GM10266 (cell line): ENCODE measurements around the gene POU2F1.

Source experiments
- DNase-seq: peaks from one replicate; pipeline ENCODE4 v3.0.0; 2012; ENCODE audit errors: extremely low spot score
- CTCF ChIP-seq: IDR thresholded peaks from 2 replicates; pipeline ENCODE4 v1.5.1; 2012; ENCODE audit warnings: mild to moderate bottlenecking, low read depth; ENCODE audit not compliant: control insufficient read depth, insufficient read depth; ENCODE audit errors: missing control alignments

POU2F1 gene

GRCh38 chr1:167375949-167376348 is 155.3 kb downstream of the POU2F1 start:
- no peak for DNase-seq
- no peak for TF ChIP-seq CTCF

DNA sequence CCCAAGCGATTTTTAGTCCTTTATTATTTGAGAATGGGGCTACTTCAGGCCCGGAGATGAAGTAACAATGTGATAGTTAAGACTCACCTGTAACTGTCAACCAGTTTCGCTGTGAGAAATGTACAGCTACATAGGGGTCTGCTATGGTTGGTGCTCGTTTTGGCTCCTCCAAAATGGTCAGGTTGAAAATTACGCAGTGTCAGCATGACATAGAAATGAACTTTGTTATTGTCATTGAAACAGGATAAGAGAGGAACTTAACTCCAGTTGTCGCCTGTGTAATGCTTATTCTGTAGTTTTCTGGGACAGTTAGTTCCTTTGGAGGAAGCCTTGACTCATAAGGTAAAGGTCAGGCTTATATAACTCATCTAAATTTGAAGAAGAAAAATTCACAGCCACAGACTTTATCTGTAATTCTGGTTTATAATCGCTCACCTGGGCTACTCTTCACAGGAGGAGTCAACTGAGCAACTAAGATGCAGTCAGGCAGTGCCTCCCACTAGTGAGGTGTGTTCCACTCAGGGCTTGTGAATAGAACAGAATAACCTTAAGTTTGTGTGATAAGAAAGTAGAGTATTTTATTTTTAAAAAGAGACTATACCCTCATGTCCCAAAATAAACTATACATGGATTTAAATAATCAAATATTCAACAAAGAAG is 166.7 kb downstream of the POU2F1 start:
- TF ChIP-seq CTCF = no peak

DNA sequence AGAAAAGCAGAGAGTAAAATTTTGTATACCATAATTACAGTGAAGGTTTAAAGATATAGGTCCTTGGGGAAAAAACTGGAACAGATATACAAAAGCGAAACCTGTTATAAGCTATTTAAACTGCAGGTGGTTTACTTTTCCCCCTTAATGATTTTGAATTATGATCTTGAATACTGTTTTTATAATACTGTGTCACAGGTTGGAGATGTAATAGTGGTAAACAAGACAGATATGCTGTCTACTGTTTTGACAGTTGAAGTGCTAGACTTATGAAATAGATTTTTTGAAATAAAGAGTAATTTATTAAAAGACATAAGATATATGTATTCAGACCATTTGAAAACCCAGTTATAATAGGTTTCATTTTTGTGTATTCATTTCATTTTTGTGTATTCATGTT is 168.3 kb downstream of the POU2F1 start:
- no peak for DNase-seq
- no peak for TF ChIP-seq CTCF

More for the DNA sequence above, 166.7 kb downstream of the POU2F1 start:
- no peak for DNase-seq

- no peak for DNase-seq
- TF ChIP-seq CTCF = no peak
These were observed 171.6 kb downstream of the POU2F1 start for GRCh38 chr1:167392200-167392696.

GRCh38 chr1:167400359-167400953 is 179.8 kb downstream of the POU2F1 start:
- TF ChIP-seq CTCF = no peak
- no peak for DNase-seq

- peak; percentile 72 for TF ChIP-seq CTCF
- DNase-seq = peak; percentile 40
These were observed 180.7 kb downstream of the POU2F1 start for GRCh38 chr1:167401260-167401873.
